DMS 273 treated with DMSO at 0.1 percent for 48 hours (cell line): Measurements from ENCODE around the gene MARCHF10.

Experiments used
- DNase-seq: peaks from one replicate; lab custom pipeline; 2025; lab: John Stamatoyannopoulos, UW

Gene MARCHF10

DNA sequence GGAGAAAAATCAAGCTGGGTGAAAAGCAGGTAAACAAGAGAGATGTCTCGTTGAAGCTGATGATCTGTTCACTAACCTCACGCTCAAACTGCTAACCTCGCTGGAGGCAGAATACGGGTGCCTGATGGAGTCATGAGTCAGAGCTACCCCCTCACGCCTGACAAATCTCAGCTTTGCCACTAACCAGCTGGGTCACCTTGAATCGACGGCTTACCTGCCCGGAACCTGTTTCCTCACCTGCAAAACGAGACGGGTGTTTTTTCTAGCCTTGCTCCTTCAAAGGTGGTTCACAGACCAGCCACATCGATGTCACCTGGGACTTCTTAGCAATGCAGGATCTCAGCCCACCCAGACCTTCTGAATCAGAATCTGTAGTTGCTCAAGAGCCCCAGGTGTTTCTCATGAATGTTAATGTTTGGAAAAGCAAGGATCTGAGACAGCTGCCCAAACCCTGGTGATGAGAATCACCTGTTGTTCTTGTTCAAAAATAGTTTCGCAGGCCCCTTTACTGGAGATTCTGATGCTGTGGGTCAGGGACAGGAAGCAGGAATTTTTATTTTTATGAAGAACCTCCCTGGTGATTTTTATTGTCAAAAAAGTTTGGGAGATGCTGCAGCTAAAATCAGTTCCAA is 56.9 kb downstream of the MARCHF10 start:
- DNase-seq, result no peak

DNA sequence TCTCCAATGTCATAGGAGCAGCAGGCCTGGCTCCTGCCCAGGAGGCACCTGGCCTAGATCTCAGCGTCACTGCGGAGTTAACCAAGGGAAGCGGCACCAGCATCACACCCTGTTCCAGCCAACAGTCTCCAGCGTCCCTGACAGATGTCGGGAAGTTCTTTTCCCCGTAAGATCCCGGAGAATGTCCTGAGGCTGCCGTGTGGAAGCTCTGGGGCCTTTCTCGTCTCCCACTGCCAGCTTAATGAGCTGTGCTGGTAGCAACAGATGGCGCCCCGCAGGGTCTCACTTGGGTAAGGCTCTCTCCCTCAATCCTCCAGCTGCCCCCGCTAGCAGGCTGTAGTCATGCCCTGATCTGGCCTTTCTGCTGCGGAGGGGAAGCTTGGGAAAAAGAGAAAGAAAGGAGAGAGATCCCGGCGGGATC is 57.5 kb downstream of the MARCHF10 start:
- peak; percentile 94 for DNase-seq

DNA sequence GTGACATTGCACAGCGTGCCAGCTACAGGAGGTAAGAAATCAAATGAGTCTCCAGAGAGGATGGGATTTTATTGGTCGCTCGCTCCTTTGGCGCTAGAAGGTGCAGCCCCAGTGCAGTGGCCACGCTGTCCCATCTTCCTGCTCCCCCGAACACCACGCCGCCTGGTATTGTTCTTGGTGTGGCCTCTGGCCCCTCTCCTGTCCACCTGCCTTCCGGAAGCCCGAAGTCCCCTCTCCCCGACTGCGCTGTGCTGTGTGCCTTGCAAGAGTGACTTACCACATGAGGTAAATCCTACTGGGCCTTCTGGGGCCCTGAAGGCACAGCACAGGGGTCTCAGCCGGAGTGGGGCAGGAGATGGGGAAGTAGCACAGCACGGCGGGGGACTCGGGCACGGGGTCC is 58.2 kb downstream of the MARCHF10 start:
- no peak for DNase-seq

DNA sequence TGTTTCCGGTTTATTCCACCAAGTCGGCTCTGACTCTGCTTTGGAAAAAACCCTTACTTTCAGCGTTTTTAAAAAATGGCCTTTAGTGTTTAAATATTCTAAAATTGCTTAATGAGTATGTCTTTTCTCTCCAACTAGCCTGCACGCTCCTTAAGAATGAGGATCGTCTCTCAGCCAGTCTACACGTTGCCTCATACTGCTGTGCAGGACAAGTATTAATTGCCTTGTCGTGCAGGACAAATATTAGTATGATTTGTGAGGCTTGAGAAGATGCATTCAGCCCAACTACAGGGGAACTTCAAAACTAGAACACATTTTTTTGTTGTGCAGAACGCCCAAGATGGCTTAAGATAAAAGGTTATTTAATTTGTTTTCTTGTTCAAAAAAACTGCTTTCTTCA is 61.2 kb downstream of the MARCHF10 start:
- DNase-seq, result no peak

DNA sequence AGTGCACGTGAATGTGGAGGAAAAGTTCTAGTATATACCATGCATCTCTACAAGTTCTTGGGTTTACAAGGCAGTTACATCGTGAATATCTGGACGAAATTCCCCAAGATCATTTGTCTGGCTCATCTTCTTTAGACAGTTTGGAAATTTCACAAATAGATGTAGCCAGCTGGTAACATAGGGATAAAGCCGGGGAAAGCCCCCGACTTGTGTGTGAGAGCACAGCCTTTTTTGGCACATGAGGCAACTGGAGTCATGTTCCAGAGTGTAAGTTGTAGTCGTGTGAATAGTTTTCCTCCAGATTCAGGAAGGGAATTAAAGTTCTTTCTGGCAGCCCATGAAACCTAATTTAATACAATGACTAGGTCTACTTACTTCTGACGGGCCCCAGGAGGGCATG is 62.3 kb downstream of the MARCHF10 start:
- no peak for DNase-seq

DNA sequence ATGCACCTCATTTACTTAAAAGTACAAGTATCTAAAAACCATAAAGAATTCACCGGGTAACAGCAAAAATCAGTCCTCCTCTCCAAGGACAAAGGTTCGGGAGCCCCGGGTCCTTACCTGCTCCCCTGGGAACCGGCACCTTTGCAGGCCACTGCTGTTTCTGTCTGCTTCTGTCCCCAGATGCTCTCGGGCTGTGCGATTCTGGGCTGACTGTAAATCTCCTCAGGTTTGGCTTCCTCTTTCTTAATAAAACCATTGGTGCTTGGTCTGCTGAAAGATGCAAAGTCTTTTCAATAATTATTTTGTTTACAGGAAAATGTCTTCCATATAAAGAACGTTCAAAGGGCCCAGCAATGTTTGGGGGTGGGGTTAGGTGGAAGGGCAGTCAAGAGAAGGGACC is 63.9 kb downstream of the MARCHF10 start:
- DNase-seq, result no peak

DNA sequence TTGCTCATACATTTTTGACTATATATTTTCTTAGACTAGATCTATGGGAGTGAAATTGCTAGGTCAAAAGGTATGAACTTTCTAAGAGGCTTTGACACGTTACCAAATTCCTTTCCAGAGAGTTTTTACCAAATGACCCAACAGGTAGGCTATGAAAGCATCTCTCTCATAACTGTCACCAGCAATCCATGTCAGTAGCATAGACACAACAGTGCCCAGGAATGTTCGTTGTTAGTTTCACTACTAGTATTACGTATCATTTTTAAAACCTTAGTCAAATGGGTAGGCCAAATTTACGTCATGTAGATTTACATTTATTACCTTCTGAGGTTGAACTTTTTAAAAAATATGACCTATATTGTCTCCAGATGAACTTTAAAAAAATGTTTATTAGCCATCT is 66.8 kb downstream of the MARCHF10 start:
- no peak for DNase-seq

DNA sequence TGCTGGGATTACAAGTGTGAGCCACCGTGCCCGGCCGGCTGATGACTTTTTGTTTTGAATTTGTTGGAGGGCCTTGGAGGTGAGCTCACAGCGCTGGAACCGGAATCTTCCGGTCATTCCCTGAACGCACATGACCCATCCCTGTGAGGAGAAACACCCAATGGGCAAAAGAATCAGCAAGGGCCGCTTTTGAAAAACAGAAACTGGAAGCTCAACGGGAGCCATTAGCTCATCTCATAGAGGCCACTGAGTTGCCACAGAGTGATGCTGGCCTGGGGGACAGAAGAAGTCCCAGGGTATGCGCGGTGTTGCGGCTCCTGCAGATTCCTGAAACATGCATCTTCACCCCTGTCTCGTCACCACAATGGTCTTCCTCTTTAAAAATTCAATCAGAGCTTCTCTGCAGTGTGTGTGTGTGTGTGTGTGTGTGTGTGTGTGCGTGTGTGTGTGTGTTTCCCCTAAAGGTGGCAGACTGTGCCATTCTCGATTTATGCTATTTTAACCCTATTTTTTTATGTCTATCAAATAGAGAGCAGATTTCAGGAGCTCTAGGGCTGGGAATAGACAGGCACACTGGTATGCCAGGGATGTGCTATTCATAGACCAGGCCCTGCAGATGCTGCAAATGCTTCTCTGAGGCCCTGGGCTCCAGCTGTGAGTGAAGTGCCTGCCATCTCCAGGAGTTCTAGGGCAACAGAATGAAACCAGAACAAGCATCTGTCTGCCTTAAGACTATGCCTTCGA is 68.3 kb downstream of the MARCHF10 start:
- DNase-seq, result no peak

DNA sequence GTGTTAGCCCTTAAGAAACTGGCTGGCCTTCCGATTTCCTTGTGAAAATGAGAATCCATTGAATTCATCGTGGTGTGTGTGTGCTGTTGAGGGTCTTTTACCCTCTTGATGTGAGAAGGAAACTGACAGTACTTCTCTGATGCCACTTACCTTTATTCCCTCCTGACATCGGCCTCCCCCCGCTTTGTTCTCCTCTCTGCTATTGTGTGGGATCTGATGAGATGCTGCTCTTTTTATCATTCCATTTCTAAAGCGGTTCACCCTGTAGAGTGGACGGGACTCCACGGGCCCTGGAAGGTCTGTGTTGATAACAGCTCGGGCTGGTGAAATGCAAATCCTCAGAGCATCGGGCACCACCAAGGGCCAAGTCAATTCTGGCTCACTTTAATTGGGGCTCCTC is 69.8 kb downstream of the MARCHF10 start:
- DNase-seq, result no peak

DNA sequence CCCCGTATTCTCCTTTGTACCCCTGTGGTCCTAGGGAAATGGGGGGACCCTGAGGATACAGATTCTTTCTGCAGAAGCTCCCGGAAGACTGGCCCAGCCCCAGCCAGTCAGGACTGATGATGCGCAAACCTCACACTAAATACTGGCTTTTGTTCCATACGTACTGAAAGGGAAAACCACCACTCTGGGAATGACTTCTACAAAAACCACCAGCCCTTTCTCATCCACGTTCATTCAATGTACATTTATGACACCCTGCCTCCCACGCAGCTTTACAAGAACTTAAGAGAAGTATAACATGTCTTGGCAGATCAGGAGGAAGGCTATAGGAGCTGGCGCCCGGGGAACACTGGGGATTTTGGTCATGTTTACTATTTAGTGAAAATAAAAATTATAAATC is 70.6 kb downstream of the MARCHF10 start:
- DNase-seq, result no peak

DNA sequence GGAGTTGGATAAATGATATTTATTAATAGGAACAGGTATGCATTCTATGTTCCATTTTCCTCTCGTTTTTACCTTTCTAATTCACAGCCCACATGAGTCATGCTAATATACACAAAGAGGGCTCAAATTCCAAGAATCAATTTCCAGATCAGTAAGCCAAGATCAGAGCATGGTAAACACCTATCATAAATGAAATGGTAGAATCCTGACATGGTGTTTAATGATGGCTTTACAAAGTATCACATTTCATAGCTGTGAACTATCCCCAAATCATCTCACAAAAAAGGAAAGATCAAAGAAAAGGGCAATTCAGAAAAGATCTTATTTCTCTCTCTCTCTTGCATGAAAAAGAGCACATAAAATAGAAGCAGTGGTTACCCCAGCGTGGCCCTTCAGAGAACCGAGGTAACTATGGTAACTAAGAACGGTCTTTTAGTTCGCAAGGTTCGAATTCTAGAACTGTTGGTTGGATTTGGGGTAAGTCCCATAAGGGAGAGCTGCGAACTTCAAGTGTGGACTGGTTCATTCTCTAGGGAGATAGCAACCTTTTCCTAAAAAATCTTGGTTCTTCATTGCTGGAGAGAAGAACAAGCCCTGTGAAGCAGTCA is 73.0 kb downstream of the MARCHF10 start:
- DNase-seq, result no peak

DNA sequence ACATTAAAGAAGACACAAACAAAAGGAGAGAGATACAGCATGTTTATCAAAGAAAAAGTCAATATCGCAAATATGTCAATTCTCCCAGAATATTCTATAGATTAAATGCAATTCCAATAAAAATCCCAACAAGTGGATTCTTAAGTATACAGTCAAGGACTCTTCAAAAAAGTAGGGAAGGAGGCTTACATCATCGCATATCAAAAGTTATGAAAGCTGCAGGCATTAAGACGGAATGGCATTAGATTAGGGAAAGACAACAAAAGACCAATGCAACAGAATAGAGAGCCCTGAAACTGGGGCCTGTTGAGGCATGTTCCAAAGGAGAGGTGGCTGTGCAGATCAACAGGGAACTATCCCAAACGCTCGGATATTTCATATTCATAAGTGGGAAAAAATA is 76.0 kb downstream of the MARCHF10 start:
- DNase-seq, result no peak

DNA sequence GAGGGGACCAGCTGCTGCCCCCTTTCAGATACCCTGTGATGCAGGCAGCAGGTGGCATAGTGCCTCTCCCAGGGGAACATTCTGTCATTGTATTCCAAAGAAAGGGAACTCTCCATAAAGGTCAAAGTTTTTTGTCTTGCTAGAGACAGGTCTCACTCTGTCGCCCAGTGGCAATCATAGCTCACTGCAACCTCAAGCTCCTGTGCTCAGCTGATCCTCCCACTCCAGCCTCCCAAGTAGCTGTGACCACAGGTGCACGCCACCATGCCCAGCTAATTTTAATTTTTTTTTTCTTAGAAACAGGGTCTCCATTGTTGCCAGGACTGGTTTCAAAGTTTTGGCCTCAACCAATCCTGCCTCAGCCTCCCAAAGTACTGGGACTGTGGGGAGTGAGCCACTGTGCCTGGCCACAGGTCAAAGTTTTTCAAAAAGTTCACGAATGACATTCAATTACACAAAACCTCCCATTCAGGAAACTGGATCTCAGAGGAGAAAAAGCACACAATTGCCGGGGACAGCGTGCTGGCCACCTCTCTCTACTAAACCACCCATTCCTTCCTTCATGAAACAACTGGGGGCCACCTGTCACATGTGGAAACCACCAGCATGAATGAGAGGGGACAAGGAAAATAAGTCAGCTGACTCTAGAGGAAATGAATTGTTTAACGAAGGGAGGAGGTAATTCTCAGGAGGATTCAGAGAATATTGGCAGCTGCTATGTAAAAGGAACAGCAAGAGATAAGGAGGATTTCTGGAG is 80.0 kb downstream of the MARCHF10 start:
- no peak for DNase-seq

DNA sequence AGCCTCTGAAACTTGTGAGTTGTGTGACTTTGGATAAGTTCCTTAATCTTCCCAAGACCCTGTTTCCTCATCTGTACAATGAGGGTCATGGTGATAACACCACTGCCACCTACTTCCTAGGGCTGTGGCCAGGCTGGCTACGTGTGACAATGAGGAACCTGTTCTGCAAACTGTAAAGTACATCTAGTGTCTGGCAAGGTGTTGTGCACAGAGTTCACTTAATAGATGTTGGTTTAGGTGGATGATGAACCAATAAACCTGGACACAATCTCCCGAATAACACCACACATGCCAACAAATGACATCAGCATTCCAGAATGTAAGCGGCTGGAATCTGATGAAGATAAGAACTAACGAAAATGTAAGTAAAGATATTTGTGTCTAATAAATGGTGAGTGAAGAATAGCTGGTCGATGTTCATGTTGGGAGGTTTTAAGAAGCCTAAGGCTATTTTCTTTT is 82.3 kb downstream of the MARCHF10 start:
- no peak for DNase-seq

DNA sequence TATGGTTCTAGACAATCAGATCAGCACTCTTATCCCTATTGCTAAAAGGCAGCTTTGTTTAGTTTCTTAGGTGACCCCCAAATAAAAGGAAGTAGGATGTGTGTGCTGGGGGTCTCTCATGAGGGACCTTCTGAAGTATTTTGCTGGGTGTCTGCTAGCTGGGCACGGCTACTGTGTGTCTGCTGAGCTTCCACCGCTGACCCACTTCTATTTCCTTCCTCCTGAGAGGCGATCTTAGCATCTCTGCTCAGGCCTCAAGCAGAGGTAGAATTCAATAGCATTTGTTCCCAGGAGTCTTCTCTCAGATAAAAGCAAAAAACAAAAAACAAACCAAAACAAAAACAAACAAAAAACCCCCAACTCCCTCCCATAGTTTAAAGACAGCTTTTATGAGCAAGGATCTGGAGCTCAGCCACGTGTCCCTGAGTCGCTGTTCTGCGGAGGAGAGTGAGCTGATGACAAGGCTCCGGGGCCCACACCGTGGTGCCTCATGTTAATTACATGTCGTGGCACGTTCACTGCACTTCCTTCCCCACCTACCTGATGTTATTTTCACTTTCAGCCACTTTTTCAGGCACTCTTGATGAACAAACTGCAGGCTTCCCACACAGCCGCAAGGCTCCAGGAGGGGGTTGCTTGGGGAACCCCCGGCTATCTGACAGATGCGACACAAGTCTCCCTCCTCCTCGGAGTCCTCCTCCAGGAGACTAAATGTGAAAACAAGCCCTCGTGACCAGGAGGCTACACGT is 83.5 kb downstream of the MARCHF10 start:
- DNase-seq, result no peak

DNA sequence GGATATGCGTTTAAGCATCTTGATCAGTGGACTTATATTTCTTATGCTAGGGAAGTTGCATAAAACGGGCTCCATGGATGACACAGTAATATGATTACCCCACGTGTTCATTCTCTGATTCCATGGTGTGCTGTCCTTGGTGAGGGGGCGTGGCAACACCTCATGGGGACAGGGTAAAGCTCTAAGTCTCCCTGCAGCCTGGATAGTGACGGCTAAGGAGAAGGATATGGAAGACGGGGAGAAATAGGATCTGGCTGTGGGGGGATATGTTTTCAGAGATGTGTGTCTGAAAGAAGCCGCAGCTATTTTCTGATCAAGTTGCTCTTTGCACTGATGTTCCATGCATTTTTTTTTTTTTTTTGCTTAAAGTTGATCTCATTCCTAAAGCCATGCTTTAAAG is 84.3 kb downstream of the MARCHF10 start:
- DNase-seq, result no peak

DNA sequence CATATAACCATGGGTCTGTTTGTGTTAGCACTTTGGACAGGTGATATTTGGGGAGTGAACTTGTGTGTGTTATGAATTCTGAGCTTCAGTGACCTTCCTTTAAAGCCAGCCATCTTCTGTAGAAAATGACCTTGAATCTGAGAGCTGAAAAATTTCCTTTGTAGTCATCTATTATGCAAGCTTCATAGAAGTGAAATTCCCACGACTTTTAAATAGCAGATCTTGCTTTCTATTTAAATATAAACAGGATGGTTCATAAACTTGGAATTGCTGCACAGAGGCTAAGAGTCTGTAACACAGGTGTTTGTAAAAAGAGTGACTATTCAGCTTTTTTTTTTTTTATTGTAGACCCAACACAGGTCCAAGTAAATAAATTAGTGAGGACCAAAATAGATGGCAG is 85.5 kb downstream of the MARCHF10 start:
- DNase-seq, result no peak

DNA sequence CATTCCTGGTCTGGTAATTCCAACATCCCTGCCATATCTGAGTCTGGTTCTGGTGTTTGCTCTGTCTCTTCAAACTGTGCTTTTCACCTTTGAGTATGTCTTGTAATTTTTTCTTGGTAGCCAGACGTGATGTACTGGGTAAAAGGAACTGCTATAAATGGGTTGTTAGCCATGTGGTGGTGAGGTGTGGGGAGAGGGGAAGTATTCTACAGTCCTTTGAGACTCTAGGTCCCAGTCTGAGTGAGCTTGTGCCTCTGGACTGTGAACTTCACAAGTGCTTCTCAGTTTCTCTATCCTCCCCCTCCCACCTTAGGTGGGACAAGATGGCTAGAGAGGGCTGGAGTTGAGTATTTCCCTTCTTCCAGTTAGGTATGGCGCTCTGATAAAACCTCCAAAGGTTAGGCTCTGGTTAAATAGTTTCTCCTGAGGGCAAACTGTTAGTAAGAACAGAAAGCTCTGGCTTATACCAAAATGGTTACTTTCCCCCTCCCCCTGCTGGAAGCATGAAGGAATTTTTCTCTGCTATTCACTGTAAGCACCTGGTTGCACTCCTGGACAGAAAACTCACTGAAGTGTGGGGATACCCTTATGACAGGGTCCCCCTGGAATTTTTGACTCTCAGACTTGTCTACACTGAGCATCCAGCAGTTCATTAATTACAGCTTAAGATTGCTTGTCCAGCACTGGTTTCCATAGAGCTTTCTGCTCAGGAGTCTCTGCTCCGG is 87.8 kb downstream of the MARCHF10 start:
- peak; percentile 20 for DNase-seq

DNA sequence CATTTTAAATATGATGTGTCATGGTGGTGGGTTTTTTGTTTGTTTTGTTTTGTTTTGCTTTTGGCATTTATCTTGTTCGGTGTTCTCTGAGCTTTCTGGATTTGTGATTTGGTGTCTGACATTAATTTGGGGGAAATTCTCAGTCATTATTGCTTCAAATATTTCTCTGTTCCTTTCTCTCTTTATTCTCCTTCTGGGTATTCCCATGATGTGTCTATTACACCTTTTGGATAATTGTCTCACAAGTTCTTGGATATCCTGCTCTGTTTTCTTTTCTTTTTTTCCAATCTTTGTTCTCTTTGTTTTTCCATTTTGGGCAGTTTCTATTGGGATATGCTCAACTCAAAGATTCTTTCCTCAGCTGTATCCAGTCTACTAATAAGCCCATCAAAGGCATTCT is 88.5 kb downstream of the MARCHF10 start:
- no peak for DNase-seq

DNA sequence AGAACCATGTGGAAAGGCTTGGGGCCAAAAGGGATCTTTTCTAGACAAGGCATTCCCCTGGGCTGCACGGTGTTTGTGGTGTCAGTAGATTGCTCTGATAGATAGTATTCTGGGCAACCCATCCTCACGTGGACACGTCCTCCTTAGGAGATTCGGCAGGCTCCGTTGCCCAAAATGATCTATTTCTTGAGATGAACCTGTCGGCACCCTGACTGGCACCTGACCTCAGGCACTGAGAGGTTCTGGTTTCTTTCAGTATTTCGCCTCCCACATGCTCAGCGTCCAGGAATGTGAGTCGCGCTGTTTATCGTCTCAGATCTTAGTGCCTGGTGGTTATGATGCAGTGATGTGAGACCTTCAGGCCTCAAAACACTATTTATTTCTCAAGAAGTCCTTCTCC is 89.7 kb downstream of the MARCHF10 start:
- no peak for DNase-seq

DNA sequence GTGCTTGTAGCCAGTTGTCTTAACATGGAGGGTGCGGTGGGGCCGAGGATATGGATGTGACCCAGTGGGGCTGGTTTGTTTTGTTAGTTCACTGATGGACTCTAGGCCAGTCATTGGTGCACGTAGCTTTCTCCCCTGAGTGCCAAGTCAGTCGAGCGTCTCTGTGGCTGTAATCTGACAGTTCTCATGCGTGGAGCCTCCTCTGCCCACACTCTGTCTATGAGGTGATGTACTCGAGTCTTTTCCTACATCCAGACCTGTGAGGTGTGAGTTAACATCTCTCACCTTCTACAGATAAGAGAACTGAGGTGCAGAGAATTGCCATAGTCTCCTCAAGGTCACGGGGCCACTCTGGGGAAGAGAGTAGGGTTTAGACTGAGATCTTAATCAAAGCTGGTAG is 90.2 kb downstream of the MARCHF10 start:
- DNase-seq, result no peak

DNA sequence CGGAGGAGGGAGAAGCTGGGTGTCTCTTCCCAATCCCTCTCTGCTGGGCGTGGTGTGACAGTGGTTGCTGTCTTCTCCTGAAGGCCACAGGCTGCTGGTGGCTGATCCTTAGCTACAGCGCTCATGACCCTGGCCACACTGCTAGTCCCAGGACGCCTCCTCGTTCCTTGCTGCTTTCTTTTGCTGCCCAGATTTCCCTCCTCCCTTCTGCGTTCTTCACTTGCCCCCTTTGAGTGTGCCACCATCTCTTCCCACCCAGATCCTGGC is 90.6 kb downstream of the MARCHF10 start:
- DNase-seq, result no peak
